ENCODE data around the gene TNFSF4. TPM values are rescaled to one million over a fixed set of nuclear protein-coding genes. Genes with fewer than 3 reads are reported as not detected.

Gene TNFSF4
- total and polyA plus RNA-seq, 2 of the 13 experiments (the other 11 are each of a cell fraction or from before 2014, with no cell fraction given) = 2.4 to 7.9 TPM

- peak; percentile 85 for TF ChIP-seq ZNF280D (CRISPR knock-in tag; IDR thresholded peaks at IDR 0.05)
- TF ChIP-seq ZNF782 (CRISPR knock-in tag; IDR thresholded peaks at IDR 0.05; ENCODE audit: borderline replicate concordance) = no peak
- no peak for TF ChIP-seq ZNF609 (CRISPR knock-in tag; IDR thresholded peaks at IDR 0.05; ENCODE audit: borderline replicate concordance)
- TF ChIP-seq DNMT1 (CRISPR knock-in tag; IDR thresholded peaks at IDR 0.05) = no peak
- no peak for TF ChIP-seq ZNF12 (CRISPR knock-in tag; IDR thresholded peaks at IDR 0.05)
- no peak for TF ChIP-seq ZMAT5 (CRISPR knock-in tag; IDR thresholded peaks at IDR 0.05; ENCODE audit: borderline replicate concordance, low read depth)
- no peak for TF ChIP-seq SNAPC4 (CRISPR knock-in tag; IDR thresholded peaks at IDR 0.05)
- no peak for TF ChIP-seq ZSCAN20 (CRISPR knock-in tag; IDR thresholded peaks at IDR 0.05; ENCODE audit: borderline replicate concordance)
- no peak for TF ChIP-seq ATF7-NPFF (CRISPR knock-in tag; IDR thresholded peaks at IDR 0.05; ENCODE audit: low read depth)
- TF ChIP-seq MLLT10 (CRISPR knock-in tag; IDR thresholded peaks at IDR 0.05) = no peak
- no peak for TF ChIP-seq ZNF547 (CRISPR knock-in tag; IDR thresholded peaks at IDR 0.05)
- no peak for TF ChIP-seq PHF20 (CRISPR knock-in tag; IDR thresholded peaks at IDR 0.05)
- TF ChIP-seq TOE1 (CRISPR knock-in tag; IDR thresholded peaks at IDR 0.05) = no peak
These were observed 16.8 kb downstream of the TNFSF4 start (continued) for GRCh38 chr1:173190101-173190936.

All from HepG2 (cell line).